Epithelial cell of esophagus (primary cell): ENCODE measurements around the gene LRIF1.
"Not testable (repeated sequence)": the region's sequence is repeated elsewhere in the genome, so short reads cannot be mapped to it uniquely, and the experiment has no call there.

Experiments
- DNase-seq: peaks from one replicate; pipeline ENCODE4 v3.0.0; 2010; ENCODE audit warnings: low read depth
- H3K4me3 ChIP-seq: 2 replicates; pipeline ENCODE4 v1.5.1; 2011; ENCODE audit warnings: mild to moderate bottlenecking, low read length, control low read depth
- TF ChIP-seq, protein P1 (sequence below): IDR thresholded peaks from 2 replicates; pipeline ENCODE4 v1.5.1; 2011; ENCODE audit warnings: low read depth, mild to moderate bottlenecking, low read length, control low read depth, inconsistent platforms; ENCODE audit not compliant: insufficient read depth; ENCODE audit errors: missing control alignments

LRIF1 gene

GRCh38 chr1:110952031-110952430 is 11.7 kb downstream of the LRIF1 start:
- no peak overlapping the region for H3K4me3 ChIP-seq
- TF ChIP-seq, protein P1, sequence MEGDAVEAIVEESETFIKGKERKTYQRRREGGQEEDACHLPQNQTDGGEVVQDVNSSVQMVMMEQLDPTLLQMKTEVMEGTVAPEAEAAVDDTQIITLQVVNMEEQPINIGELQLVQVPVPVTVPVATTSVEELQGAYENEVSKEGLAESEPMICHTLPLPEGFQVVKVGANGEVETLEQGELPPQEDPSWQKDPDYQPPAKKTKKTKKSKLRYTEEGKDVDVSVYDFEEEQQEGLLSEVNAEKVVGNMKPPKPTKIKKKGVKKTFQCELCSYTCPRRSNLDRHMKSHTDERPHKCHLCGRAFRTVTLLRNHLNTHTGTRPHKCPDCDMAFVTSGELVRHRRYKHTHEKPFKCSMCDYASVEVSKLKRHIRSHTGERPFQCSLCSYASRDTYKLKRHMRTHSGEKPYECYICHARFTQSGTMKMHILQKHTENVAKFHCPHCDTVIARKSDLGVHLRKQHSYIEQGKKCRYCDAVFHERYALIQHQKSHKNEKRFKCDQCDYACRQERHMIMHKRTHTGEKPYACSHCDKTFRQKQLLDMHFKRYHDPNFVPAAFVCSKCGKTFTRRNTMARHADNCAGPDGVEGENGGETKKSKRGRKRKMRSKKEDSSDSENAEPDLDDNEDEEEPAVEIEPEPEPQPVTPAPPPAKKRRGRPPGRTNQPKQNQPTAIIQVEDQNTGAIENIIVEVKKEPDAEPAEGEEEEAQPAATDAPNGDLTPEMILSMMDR: no peak
- no peak for DNase-seq

DNA sequence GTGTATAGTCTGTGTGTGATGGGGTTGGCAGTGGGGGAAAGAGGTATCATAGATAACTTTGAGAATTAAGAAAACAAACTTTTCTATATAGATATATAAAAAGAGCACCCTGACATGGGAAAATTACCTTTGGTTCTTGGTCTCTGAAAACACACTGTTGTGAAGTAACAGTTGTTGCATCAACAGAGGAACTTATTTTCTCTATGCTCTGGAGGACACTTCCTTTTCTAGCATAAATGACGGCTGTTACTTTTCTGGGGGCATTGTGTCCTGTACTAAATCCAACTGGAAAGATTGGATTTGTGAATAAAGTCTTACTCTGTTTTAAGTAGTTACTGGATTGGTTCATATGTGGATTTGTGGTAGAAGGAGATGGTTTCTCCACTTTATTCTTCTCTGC is 12.6 kb downstream of the LRIF1 start:
- no peak overlapping the region for H3K4me3 ChIP-seq
- TF ChIP-seq, protein P1: no peak
- DNase-seq: no peak

- DNase-seq: peak; percentile 44
- no peak overlapping the region for H3K4me3 ChIP-seq
- TF ChIP-seq, protein P1: no peak
Measured at GRCh38 chr1:110948038-110948810, 15.5 kb downstream of the LRIF1 start.

DNA sequence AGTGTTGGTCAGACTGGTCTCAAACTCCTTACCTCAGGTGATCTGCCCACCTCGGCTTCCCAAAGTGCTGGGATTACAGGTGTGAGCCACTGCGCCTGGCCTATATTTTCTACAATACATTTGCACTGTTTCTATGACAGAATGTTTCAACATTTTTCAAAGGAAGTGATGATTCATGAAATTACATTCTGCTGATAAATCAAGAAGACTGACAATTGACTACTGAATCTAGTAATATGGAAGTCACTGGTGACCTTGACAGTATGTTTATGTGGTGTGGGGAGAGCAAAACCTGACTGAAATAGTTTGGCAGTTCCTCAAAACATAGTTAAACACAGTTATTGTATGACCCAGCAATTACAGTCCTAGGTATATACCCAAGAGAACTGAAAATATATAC is 18.1 kb downstream of the LRIF1 start:
- TF ChIP-seq, protein P1: no peak
- DNase-seq: peak; percentile 20
- no peak overlapping the region for H3K4me3 ChIP-seq

GRCh38 chr1:110944806-110945205 is 18.9 kb downstream of the LRIF1 start:
- DNase-seq: no peak
- H3K4me3 ChIP-seq: no peak overlapping the region
- TF ChIP-seq, protein P1: no peak

DNA sequence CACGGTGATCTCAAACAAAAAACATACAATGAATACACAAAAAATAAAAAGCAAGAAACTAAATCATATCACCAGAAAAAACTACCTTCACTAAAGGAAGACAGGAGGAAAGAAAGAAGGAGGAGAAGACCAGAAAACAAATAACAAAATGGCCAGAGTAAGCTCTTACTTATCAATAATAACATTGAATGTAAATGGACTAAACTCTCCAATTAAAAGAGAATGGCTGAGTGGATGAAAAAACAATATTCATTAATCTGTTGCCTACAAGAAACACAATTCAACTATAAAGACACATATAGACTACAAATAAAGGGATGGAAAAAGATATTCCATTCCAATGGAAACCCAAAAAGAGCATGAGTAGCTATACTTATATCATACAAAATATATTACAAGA is 27.2 kb downstream of the LRIF1 start:
- no peak for DNase-seq
- TF ChIP-seq, protein P1: no peak
- no peak overlapping the region for H3K4me3 ChIP-seq

- not testable (repeated sequence) for DNase-seq, H3K4me3 ChIP-seq
Measured at GRCh38 chr1:110931097-110931496, 32.6 kb downstream of the LRIF1 start.
